HCEC 1CT (cell line): ENCODE results near the gene SMG6.
"Not testable (repeated sequence)": the region's sequence is repeated elsewhere in the genome, so short reads cannot be mapped to it uniquely, and the experiment has no call there.

Experiments used
- DNase-seq: peaks from one replicate; pipeline ENCODE4 v3.0.0-alpha.2; 2017

The SMG6 gene

GRCh38 chr17:2302778-2303203, 794 bp downstream of the SMG6 start:
- DNase-seq: peak; percentile 5

- no peak for DNase-seq
Measured at GRCh38 chr17:2299756-2300155, 3.8 kb downstream of the SMG6 start.

GRCh38 chr17:2299136-2299535, 4.4 kb downstream of the SMG6 start:
- no peak for DNase-seq

GRCh38 chr17:2297023-2297422, 6.6 kb downstream of the SMG6 start:
- DNase-seq: no peak

GRCh38 chr17:2295575-2295974, 8.0 kb downstream of the SMG6 start:
- DNase-seq: no peak

- DNase-seq: no peak
Measured at GRCh38 chr17:2292100-2292499, 11.5 kb downstream of the SMG6 start.

- no peak for DNase-seq
Measured at GRCh38 chr17:2289878-2290478, 13.6 kb downstream of the SMG6 start.

- DNase-seq: no peak
Measured at GRCh38 chr17:2283302-2283701, 20.3 kb downstream of the SMG6 start.

GRCh38 chr17:2282297-2282873, 21.2 kb downstream of the SMG6 start:
- DNase-seq: peak; percentile 79

GRCh38 chr17:2279707-2280106, 23.9 kb downstream of the SMG6 start:
- DNase-seq: no peak

GRCh38 chr17:2277429-2278170, 26.0 kb downstream of the SMG6 start:
- DNase-seq: no peak

GRCh38 chr17:2275722-2276121, 27.9 kb downstream of the SMG6 start:
- no peak for DNase-seq

- DNase-seq: no peak
Measured at GRCh38 chr17:2274414-2274813, 29.2 kb downstream of the SMG6 start.

- DNase-seq: no peak
Measured at GRCh38 chr17:2271985-2272702, 31.4 kb downstream of the SMG6 start.

GRCh38 chr17:2267354-2267753, 36.2 kb downstream of the SMG6 start:
- no peak for DNase-seq

GRCh38 chr17:2266865-2267228, 36.7 kb downstream of the SMG6 start:
- DNase-seq: no peak

GRCh38 chr17:2266045-2266864, 37.3 kb downstream of the SMG6 start:
- no peak for DNase-seq

GRCh38 chr17:2265166-2265565, 38.4 kb downstream of the SMG6 start:
- DNase-seq: not testable (repeated sequence)

- DNase-seq: no peak
Measured at GRCh38 chr17:2264067-2264860, 39.3 kb downstream of the SMG6 start.

- DNase-seq: no peak
Measured at GRCh38 chr17:2263183-2264066, 40.2 kb downstream of the SMG6 start.

GRCh38 chr17:2262135-2262587, 41.4 kb downstream of the SMG6 start:
- peak; percentile 86 for DNase-seq
